OCI-LY1 (cell line): Measurements from ENCODE around the gene PIK3C2B.
"Not testable (repeated sequence)": the region's sequence is repeated elsewhere in the genome, so short reads cannot be mapped to it uniquely, and the experiment has no call there.

Source experiments
- H2AFZ ChIP-seq: fragments of 200-600 bp; sonication (generic), shearing (Covaris generic); 2 replicates; pipeline ENCODE4 v1.6.0; 2014; ENCODE audit warnings: antibody characterized with exemption, mild to moderate bottlenecking, low read length
- H3F3A ChIP-seq: fragments of 200-600 bp; sonication (generic), shearing (Covaris generic); 2 replicates; pipeline ENCODE4 v1.6.0; 2014; ENCODE audit warnings: mild to moderate bottlenecking, antibody characterized with exemption, low read length, moderate library complexity; ENCODE audit not compliant: insufficient read depth
- H3K27ac ChIP-seq: fragments of 200-600 bp; sonication (generic); 2 replicates; pipeline ENCODE4 v1.5.1; 2014; ENCODE audit warnings: low read length, mixed run types, mild to moderate bottlenecking, low read depth; ENCODE audit not compliant: poor library complexity, severe bottlenecking
- H3K27me3 ChIP-seq: fragments of 200-600 bp; sonication (generic); 2 replicates; pipeline ENCODE4 v1.6.0; 2014; ENCODE audit warnings: antibody characterized with exemption, mild to moderate bottlenecking, low read length, moderate library complexity; ENCODE audit not compliant: insufficient read depth
- H3K36me3 ChIP-seq: fragments of 200-600 bp; sonication (generic); 2 replicates; pipeline ENCODE4 v1.6.1; 2014; ENCODE audit warnings: mild to moderate bottlenecking, antibody characterized with exemption, low read length, moderate library complexity, mixed read lengths; ENCODE audit not compliant: insufficient read depth
- H3K4me1 ChIP-seq: fragments of 200-600 bp; sonication (generic); 2 replicates; pipeline ENCODE4 v1.5.1; 2014; ENCODE audit warnings: mild to moderate bottlenecking, low read length, moderate library complexity; ENCODE audit not compliant: insufficient read depth, severe bottlenecking
- H3K4me2 ChIP-seq: fragments of 200-600 bp; sonication (generic), shearing (Covaris generic); 2 replicates; pipeline ENCODE4 v1.6.1; 2014; ENCODE audit warnings: low read length
- H3K4me3 ChIP-seq: fragments of 200-600 bp; sonication (generic); 2 replicates; pipeline ENCODE4 v1.5.1; 2014; ENCODE audit warnings: low read length, low read depth, mild to moderate bottlenecking, mixed read lengths; ENCODE audit not compliant: poor library complexity, severe bottlenecking
- H3K79me2 ChIP-seq: fragments of 200-600 bp; shearing (Covaris generic); 2 replicates; pipeline ENCODE4 v1.6.1; 2016; ENCODE audit warnings: mixed run types, low read length, mixed read lengths; ENCODE audit not compliant: insufficient read depth
- H3K9ac ChIP-seq: fragments of 200-600 bp; sonication (generic), shearing (Covaris generic); 2 replicates; pipeline ENCODE4 v1.6.1; 2014; ENCODE audit warnings: mild to moderate bottlenecking, low read length, mixed read lengths
- H3K9me2 ChIP-seq: fragments of 200-600 bp; sonication (generic), shearing (Covaris generic); 2 replicates; pipeline ENCODE4 v1.6.1; 2014; ENCODE audit warnings: low read depth, mild to moderate bottlenecking, low read length, mixed read lengths
- H3K9me3 ChIP-seq: fragments of 200-600 bp; shearing (Covaris generic); 2 replicates; pipeline ENCODE4 v1.6.1; 2014; ENCODE audit warnings: low read length, mixed read lengths
- H4K20me1 ChIP-seq: fragments of 200-600 bp; sonication (generic), shearing (Covaris generic); 2 replicates; pipeline ENCODE4 v1.6.0; 2016; ENCODE audit warnings: mild to moderate bottlenecking, low read length; ENCODE audit not compliant: insufficient read depth
- EZH2 ChIP-seq: fragments of 200-600 bp; sonication (generic), shearing (Covaris generic); IDR thresholded peaks from 2 replicates; pipeline ENCODE4 v1.8.0; 2017; ENCODE audit warnings: borderline replicate concordance, mixed run types, mild to moderate bottlenecking, antibody characterized with exemption, low read length, moderate library complexity, mixed read lengths
- TF ChIP-seq, protein P1 (sequence below): fragments of 200-600 bp; sonication (generic), shearing (Covaris generic); IDR thresholded peaks from 2 replicates; pipeline ENCODE4 v1.5.1; 2017; ENCODE audit warnings: mild to moderate bottlenecking, antibody characterized with exemption, low read length, moderate library complexity, mixed read lengths

PIK3C2B gene

DNA sequence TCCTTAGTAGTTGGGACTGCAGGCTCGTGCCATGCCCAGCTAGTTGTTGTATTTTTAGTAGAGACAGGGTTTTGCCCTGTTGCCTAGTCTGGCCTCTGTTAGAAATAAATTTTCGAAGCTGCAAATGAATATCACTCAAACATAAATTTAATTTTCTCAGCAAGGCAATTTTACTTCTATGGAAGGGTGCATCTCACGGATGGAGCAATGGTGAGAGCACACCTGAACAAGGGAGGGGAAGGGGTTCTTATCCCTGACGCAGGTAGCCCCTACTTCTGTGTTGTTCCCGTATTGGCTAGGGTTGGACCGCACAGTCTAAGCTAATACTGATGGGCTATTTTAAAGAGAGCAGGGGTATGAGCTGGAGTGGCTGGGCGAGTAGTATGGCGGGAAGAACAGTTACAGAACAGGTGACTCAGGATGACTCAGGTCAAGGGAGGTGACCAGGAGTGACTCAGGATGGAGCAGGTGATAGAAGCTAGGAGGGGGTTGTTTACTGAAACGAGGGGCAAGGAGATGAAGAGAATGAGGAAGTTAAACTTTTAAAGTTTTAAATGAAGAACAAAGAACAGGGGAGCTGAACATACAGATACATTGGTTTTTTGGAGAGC, 29.1 kb upstream of the PIK3C2B start:
- Histone ChIP-seq H4K20me1 (no peaks in the 10 kb centered on the region), H2AFZ (no peak overlapping the region), H3K27ac (peak overlapping the region; percentile 97), H3K4me2 (no peak overlapping the region; the same call in 1 of the 2 replicates), H3K4me3 (no peak overlapping the region), H3K79me2 (peaks cover 45% of the 10 kb centered on the region), H3K36me3 (peaks cover 77% of the 10 kb centered on the region), H3K27me3 (no peaks in the 10 kb centered on the region), H3K9me3 (peaks cover 12% of the 10 kb centered on the region; the same call in 1 of the 2 replicates), H3F3A (peaks cover 17% of the 10 kb centered on the region), H3K4me1 (peaks cover 73% of the 10 kb centered on the region), H3K9me2 (no peaks in the 10 kb centered on the region), H3K9ac (no peak overlapping the region; the same call in 1 of the 2 replicates)
- TF ChIP-seq EZH2 = no peak
- TF ChIP-seq, protein P1, sequence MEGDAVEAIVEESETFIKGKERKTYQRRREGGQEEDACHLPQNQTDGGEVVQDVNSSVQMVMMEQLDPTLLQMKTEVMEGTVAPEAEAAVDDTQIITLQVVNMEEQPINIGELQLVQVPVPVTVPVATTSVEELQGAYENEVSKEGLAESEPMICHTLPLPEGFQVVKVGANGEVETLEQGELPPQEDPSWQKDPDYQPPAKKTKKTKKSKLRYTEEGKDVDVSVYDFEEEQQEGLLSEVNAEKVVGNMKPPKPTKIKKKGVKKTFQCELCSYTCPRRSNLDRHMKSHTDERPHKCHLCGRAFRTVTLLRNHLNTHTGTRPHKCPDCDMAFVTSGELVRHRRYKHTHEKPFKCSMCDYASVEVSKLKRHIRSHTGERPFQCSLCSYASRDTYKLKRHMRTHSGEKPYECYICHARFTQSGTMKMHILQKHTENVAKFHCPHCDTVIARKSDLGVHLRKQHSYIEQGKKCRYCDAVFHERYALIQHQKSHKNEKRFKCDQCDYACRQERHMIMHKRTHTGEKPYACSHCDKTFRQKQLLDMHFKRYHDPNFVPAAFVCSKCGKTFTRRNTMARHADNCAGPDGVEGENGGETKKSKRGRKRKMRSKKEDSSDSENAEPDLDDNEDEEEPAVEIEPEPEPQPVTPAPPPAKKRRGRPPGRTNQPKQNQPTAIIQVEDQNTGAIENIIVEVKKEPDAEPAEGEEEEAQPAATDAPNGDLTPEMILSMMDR = no peak

DNA sequence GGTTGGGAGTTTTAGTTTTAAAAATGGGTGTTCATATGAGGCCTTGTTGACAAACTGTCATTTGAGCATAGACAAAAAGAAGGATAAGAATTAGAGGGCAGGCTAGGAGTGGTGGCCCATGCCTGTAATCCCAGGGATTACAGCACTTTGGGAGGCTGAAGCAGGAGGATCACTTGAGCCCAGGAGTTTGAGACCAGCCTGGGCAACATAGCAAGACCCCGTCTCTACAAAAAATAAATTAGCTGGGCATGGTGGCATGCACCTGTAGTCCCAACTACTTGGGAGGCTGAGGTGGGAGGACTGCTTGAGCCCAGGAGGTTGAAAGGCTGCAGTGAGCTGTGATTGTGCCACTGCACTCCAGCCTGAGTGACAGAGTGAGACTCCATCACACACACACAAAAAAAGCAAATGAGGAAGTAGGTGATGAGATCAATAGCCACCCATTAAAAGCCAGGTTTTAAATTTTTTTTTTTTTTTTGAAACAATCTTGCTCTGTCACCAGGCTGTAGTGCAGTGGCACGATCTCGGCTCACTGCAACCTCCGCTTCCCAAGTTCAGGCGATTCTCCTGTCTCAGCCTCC, 27.4 kb upstream of the PIK3C2B start:
- peak overlapping the region; percentile 45 for H3K4me3 ChIP-seq
- H4K20me1 ChIP-seq, H3K27me3 ChIP-seq, H2AFZ ChIP-seq, H3K9me2 ChIP-seq: not testable (repeated sequence)
- peak overlapping the region; percentile 68 for H3K9ac ChIP-seq
- H3K4me1 ChIP-seq = peaks cover 82% of the 10 kb centered on the region
- peaks cover 76% of the 10 kb centered on the region for H3K36me3 ChIP-seq
- H3K27ac ChIP-seq = peak overlapping the region; percentile 97
- H3K9me3 ChIP-seq = peaks cover 12% of the 10 kb centered on the region; the same call in 1 of the 2 replicates
- peak overlapping the region; percentile 67 for H3K4me2 ChIP-seq
- H3F3A ChIP-seq = peaks cover 17% of the 10 kb centered on the region
- peaks cover 62% of the 10 kb centered on the region for H3K79me2 ChIP-seq

DNA sequence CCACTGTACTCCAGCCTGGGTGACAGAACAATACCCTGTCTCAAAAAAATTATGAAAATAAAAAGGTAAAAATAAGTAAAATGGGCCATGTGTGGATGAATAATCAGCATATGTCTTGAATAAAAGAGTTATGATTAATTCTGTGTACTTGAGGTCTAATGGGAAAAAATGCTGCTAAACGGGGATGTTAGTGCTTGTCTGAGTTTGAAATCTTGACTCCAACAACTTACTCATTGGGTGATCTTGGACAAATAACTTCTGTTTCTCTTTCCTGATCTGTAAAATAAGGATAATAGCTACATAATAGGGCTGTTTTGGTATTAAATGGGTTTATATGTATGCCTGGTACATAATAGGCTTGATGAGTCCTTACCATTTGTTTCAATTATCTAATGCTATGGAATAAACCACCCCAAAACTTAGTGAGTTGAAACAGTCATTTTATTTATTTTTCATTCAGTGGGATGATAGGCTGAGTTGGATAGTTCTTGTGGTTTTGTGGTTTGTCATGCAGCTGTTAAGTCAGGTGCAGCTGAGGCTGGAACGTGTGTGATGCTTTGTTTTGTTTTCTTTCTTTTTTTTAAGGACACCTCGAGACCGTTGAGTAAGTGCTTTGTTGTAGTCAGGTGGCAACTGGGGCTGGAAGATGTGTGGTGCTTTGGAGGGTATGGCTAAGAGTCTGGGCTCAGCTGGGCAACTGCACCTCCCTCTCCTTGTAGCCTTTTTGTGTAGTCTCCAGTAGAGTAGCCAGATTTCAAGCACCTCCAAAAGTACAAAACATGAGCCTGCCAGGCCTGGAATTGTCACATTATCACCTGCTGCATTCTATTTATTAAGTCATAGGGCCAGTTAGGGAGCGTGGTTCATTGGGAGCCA, 26.5 kb upstream of the PIK3C2B start:
- peaks cover 17% of the 10 kb centered on the region for H3F3A ChIP-seq
- peaks cover 81% of the 10 kb centered on the region for H3K4me1 ChIP-seq
- H3K79me2 ChIP-seq = peaks cover 66% of the 10 kb centered on the region
- peak overlapping the region; percentile 68 for H3K9ac ChIP-seq
- no peaks in the 10 kb centered on the region for H3K27me3 ChIP-seq
- no peak for TF ChIP-seq EZH2
- TF ChIP-seq, protein P1 = no peak
- H3K36me3 ChIP-seq = peaks cover 71% of the 10 kb centered on the region
- peak overlapping the region; percentile 45 for H3K4me3 ChIP-seq
- H3K27ac ChIP-seq = peak overlapping the region; percentile 97
- H3K9me2 ChIP-seq = no peaks in the 10 kb centered on the region
- H2AFZ ChIP-seq = no peak overlapping the region
- peak overlapping the region; percentile 67 for H3K4me2 ChIP-seq
- no peaks in the 10 kb centered on the region for H4K20me1 ChIP-seq
- peaks cover 12% of the 10 kb centered on the region; the same call in 1 of the 2 replicates for H3K9me3 ChIP-seq

DNA sequence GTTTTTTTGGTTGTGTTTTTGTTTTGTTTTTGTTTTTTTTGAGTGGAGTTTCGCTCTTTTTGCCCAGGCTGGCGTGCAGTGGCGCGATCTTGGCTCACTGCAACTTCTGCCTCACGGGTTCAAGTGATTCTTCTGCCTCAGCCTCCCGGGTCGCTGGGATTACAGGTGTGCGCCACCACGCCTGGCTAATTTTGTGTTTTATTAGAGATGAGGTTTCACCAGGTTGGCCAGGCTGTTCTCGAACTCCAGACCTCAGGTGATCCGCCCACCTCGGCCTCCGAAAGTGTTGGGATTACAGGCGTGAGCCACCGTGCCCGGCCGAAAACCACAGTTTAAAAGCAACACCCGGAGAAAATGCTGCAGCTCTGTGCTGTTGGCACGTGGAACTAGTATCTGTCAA, 22.8 kb upstream of the PIK3C2B start:
- Histone ChIP-seq H3K27ac (peak overlapping the region; percentile 97), H3K4me2 (peak overlapping the region; percentile 77), H3F3A (peaks cover 40% of the 10 kb centered on the region), H3K4me3 (peak overlapping the region; percentile 74), H3K4me1 (peaks cover 85% of the 10 kb centered on the region), H3K9ac (peak overlapping the region; percentile 85), H3K36me3 (peaks cover 36% of the 10 kb centered on the region), H3K79me2 (peaks cover 37% of the 10 kb centered on the region)
- H3K9me2 ChIP-seq, H2AFZ ChIP-seq, H4K20me1 ChIP-seq, H3K27me3 ChIP-seq, H3K9me3 ChIP-seq: not testable (repeated sequence)
